Measurements from ENCODE around the gene HMOX2.

DNA sequence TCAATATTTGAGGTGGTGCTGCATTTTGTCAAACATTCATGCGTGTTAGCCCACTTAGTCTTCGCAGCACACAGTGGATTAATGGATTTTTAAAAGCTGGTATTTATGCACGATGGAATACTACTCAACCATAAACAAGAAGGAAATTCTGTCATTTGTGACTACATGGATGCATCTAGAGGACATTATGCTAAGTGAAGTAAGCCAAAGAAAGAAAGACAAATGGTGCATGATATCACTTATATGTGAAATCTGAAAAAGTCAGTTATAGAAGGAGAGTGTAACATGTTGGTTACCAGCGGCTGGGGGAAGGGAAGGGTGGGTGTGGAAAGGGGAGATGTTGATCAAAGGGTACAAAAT lies 23.0 kb downstream of the HMOX2 start:
- TF ChIP-seq, protein P1, sequence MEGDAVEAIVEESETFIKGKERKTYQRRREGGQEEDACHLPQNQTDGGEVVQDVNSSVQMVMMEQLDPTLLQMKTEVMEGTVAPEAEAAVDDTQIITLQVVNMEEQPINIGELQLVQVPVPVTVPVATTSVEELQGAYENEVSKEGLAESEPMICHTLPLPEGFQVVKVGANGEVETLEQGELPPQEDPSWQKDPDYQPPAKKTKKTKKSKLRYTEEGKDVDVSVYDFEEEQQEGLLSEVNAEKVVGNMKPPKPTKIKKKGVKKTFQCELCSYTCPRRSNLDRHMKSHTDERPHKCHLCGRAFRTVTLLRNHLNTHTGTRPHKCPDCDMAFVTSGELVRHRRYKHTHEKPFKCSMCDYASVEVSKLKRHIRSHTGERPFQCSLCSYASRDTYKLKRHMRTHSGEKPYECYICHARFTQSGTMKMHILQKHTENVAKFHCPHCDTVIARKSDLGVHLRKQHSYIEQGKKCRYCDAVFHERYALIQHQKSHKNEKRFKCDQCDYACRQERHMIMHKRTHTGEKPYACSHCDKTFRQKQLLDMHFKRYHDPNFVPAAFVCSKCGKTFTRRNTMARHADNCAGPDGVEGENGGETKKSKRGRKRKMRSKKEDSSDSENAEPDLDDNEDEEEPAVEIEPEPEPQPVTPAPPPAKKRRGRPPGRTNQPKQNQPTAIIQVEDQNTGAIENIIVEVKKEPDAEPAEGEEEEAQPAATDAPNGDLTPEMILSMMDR (IDR thresholded peaks at IDR 0.05 in 2 of 3, conservative IDR thresholded peaks at IDR 0.05 in 1 of 3; ENCODE audit: borderline replicate concordance in 1 of 3, insufficient read depth in 1 of 3, low read depth in 2 of 3, low read length in 2 of 3), result no peak
- TF ChIP-seq ZNF274 (IDR thresholded peaks at IDR 0.05; ENCODE audit: low read depth, low read length), result no peak
- no peak for TF ChIP-seq POLR2A (IDR thresholded peaks at IDR 0.05; ENCODE audit: borderline replicate concordance, extremely low read depth, insufficient read depth, insufficient read length)
- TF ChIP-seq POLR2AphosphoS5 (IDR thresholded peaks at IDR 0.05; ENCODE audit: low read depth, low read length), result no peak
- no peak for TF ChIP-seq CEBPB (IDR thresholded peaks at IDR 0.05; ENCODE audit: low read depth)
- TF ChIP-seq, protein P2, sequence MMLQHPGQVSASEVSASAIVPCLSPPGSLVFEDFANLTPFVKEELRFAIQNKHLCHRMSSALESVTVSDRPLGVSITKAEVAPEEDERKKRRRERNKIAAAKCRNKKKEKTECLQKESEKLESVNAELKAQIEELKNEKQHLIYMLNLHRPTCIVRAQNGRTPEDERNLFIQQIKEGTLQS (IDR thresholded peaks at IDR 0.05), result no peak
- TF ChIP-seq, protein P3, sequence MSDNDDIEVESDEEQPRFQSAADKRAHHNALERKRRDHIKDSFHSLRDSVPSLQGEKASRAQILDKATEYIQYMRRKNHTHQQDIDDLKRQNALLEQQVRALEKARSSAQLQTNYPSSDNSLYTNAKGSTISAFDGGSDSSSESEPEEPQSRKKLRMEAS (IDR thresholded peaks at IDR 0.05), result no peak
- no peak for TF ChIP-seq FOSL1 (IDR thresholded peaks at IDR 0.05; ENCODE audit: low read depth)
- TF ChIP-seq TCF7L2 (IDR thresholded peaks at IDR 0.05; ENCODE audit: borderline replicate concordance, extremely low read depth, insufficient read depth, insufficient read length), result no peak

Data from HCT116 (cell line).